Neural progenitor cell (in vitro differentiated cells): Measurements from ENCODE around the gene CHST10.

ENCODE experiments used
- EZH2 ChIP-seq: fragments of 200-600 bp; sonication (generic); IDR thresholded peaks from 2 replicates; pipeline ENCODE4 v1.6.1; 2017; ENCODE audit warnings: antibody characterized with exemption, mild to moderate bottlenecking, moderate library complexity
- EZH2phosphoT487 ChIP-seq: fragments of 200-600 bp; sonication (generic); IDR thresholded peaks from 2 replicates; pipeline ENCODE4 v1.6.1; 2017; ENCODE audit warnings: antibody characterized with exemption
- TF ChIP-seq, protein P1 (sequence below): fragments of 200-600 bp; sonication (generic); IDR thresholded peaks from 2 replicates; pipeline ENCODE4 v1.5.1; 2017; ENCODE audit warnings: antibody characterized with exemption, mild to moderate bottlenecking

- TF ChIP-seq, protein P1, sequence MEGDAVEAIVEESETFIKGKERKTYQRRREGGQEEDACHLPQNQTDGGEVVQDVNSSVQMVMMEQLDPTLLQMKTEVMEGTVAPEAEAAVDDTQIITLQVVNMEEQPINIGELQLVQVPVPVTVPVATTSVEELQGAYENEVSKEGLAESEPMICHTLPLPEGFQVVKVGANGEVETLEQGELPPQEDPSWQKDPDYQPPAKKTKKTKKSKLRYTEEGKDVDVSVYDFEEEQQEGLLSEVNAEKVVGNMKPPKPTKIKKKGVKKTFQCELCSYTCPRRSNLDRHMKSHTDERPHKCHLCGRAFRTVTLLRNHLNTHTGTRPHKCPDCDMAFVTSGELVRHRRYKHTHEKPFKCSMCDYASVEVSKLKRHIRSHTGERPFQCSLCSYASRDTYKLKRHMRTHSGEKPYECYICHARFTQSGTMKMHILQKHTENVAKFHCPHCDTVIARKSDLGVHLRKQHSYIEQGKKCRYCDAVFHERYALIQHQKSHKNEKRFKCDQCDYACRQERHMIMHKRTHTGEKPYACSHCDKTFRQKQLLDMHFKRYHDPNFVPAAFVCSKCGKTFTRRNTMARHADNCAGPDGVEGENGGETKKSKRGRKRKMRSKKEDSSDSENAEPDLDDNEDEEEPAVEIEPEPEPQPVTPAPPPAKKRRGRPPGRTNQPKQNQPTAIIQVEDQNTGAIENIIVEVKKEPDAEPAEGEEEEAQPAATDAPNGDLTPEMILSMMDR, result no peak
- no peak for TF ChIP-seq EZH2phosphoT487
- no peak for TF ChIP-seq EZH2
These were observed 33.6 kb upstream of the CHST10 start for GRCh38 chr2:100451092-100451491.
